ENCODE results near the gene GRK3. TPM values are rescaled to one million over a fixed set of nuclear protein-coding genes. Genes with fewer than 3 reads are reported as not detected.

The GRK3 gene
- total RNA-seq, 1 donor from 2014 or later, result 26.0 TPM

DNA sequence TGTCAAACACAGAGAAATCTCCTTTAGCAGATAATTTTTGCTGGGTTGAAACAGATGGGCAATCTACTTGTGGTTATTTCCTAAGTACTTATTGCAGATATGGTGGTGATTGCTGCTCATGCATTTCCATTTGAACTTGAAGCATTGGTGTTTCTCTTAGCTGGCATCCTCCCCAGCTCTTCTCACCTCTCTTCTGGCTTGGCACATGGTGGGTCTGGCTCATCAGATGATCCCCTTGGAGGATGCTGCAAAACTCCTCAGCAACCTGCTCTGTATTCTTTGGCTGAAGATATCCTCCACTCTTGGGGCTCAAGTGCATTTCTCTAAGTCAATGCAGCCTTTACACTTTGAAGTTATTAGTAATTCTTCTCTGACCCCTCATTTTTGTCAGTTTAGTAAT is 90.2 kb downstream of the GRK3 start:
- Mint-ChIP-seq H3K9me3 (ENCODE audit: low read depth) (no peaks in the 10 kb centered on the region), H3K4me1 (ENCODE audit: low read depth) (no peaks in the 10 kb centered on the region), H3K27ac (no peak overlapping the region), H3K36me3 (ENCODE audit: insufficient read depth) (no peaks in the 10 kb centered on the region), H3K27me3 (no peaks in the 10 kb centered on the region), H3K4me3 (ENCODE audit: low read depth) (no peak overlapping the region)
- no peak for DNase-seq (ENCODE audit: low spot score, unreplicated experiment)
- TF ChIP-seq, protein P1, sequence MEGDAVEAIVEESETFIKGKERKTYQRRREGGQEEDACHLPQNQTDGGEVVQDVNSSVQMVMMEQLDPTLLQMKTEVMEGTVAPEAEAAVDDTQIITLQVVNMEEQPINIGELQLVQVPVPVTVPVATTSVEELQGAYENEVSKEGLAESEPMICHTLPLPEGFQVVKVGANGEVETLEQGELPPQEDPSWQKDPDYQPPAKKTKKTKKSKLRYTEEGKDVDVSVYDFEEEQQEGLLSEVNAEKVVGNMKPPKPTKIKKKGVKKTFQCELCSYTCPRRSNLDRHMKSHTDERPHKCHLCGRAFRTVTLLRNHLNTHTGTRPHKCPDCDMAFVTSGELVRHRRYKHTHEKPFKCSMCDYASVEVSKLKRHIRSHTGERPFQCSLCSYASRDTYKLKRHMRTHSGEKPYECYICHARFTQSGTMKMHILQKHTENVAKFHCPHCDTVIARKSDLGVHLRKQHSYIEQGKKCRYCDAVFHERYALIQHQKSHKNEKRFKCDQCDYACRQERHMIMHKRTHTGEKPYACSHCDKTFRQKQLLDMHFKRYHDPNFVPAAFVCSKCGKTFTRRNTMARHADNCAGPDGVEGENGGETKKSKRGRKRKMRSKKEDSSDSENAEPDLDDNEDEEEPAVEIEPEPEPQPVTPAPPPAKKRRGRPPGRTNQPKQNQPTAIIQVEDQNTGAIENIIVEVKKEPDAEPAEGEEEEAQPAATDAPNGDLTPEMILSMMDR (IDR thresholded peaks at IDR 0.05; ENCODE audit: unreplicated experiment), result no peak

DNA sequence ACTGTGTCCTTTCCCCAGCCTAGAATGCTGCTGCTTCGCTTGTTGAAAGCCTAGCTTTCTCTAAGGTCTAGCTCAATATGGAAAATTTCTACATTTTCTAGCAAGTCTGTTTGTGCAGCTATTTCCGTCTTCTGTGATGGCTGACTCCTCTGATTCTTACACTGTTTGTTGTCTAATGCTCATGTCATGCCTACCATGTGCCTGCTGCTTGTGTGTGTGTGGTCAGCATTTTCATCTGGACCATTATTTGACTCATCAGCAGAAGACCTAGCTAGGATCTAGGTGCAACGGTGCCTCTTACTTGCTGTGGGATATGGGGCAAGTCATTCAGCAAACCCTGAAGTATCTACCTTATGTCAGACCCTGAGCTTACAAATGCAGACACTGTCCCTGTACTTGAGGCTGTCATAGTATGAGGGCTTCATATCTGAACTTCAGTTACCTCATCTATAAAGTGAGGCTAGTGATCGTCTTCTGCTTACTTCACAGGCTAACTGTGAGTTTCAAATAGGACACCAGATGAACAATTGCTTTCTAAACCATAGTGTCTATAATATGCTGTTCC is 91.0 kb downstream of the GRK3 start:
- Mint-ChIP-seq H3K9me3 (ENCODE audit: low read depth) (no peaks in the 10 kb centered on the region), H3K4me3 (ENCODE audit: low read depth) (no peak overlapping the region), H3K27ac (no peak overlapping the region), H3K4me1 (ENCODE audit: low read depth) (no peaks in the 10 kb centered on the region), H3K27me3 (no peaks in the 10 kb centered on the region), H3K36me3 (ENCODE audit: insufficient read depth) (no peaks in the 10 kb centered on the region)
- TF ChIP-seq, protein P1 (IDR thresholded peaks at IDR 0.05; ENCODE audit: unreplicated experiment), result no peak
- DNase-seq (ENCODE audit: low spot score, unreplicated experiment), result no peak

DNA sequence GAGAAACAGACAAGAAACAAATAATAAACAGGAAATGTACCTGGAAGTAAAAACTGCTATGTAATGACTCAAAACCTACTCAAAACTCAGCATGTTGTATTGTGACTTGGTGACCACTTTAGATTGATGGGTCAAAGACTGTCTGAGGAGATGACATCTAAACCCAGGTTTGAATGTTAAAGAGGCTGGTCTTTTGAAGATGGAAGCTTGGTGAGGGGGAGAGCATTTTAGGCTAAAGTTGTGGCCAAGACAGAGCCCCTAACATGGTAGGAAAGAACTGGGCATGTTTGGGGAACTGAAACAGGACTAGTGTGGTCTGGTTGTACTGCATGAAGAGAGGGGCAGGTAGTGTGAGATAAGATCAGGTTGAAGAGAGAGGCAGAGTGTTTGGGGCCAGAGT is 92.2 kb downstream of the GRK3 start:
- no peak for DNase-seq (ENCODE audit: low spot score, unreplicated experiment)
- TF ChIP-seq, protein P1 (IDR thresholded peaks at IDR 0.05; ENCODE audit: unreplicated experiment), result no peak
- Mint-ChIP-seq H3K4me3 (ENCODE audit: low read depth) (no peak overlapping the region), H3K4me1 (ENCODE audit: low read depth) (no peaks in the 10 kb centered on the region), H3K9me3 (ENCODE audit: low read depth) (no peaks in the 10 kb centered on the region), H3K27me3 (no peaks in the 10 kb centered on the region), H3K36me3 (ENCODE audit: insufficient read depth) (no peaks in the 10 kb centered on the region), H3K27ac (no peak overlapping the region)

DNA sequence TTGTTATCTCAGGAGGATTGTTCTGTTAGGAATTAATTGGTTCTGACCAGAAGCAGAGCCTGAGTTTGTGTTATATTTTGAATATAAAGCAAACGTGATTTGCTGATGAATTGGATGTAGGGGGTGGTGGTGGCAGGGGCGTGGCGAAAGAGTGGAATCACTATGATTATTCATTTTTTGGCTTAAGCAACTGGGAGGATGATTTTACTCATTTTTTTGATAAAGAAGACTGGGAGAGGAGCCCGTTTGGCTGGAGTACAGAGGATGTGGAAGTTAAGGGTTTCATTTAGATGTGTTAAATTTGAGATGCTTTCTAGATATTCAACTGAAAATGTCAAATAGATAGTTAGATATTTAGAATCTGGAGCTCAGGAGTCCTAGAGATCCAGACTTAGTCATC is 94.2 kb downstream of the GRK3 start:
- no peak overlapping the region for H3K27ac Mint-ChIP-seq
- H3K9me3 Mint-ChIP-seq (ENCODE audit: low read depth), result no peaks in the 10 kb centered on the region
- H3K4me3 Mint-ChIP-seq (ENCODE audit: low read depth), result no peak overlapping the region
- H3K36me3 Mint-ChIP-seq (ENCODE audit: insufficient read depth), result no peaks in the 10 kb centered on the region
- no peaks in the 10 kb centered on the region for H3K27me3 Mint-ChIP-seq
- TF ChIP-seq, protein P1 (IDR thresholded peaks at IDR 0.05; ENCODE audit: unreplicated experiment), result no peak
- no peak for DNase-seq (ENCODE audit: low spot score, unreplicated experiment)
- H3K4me1 Mint-ChIP-seq (ENCODE audit: low read depth), result peaks cover under 1% of the 10 kb centered on the region

DNA sequence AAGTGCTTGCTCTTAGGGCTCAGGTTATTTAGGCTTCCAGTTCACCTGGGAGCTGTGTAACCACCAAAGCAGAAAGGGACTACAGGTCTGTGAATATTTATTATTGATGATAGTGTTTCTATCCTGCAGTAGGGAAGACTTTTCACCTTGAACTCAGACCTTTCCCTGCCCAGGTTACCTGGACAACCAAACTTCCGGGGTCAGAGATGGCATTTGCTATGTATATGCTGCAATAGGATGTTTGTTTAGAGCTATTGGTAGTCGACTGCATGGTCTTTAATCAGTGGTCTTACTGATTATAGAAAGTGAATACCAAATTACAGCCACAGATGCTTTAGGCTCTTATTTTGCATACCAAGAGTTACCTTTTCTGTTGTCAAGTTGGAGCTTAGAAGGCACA is 94.9 kb downstream of the GRK3 start:
- TF ChIP-seq, protein P1 (IDR thresholded peaks at IDR 0.05; ENCODE audit: unreplicated experiment), result no peak
- peaks cover 6% of the 10 kb centered on the region for H3K4me1 Mint-ChIP-seq (ENCODE audit: low read depth)
- DNase-seq (ENCODE audit: low spot score, unreplicated experiment), result no peak
- H3K36me3 Mint-ChIP-seq (ENCODE audit: insufficient read depth), result no peaks in the 10 kb centered on the region
- H3K27me3 Mint-ChIP-seq, result no peaks in the 10 kb centered on the region
- no peaks in the 10 kb centered on the region for H3K9me3 Mint-ChIP-seq (ENCODE audit: low read depth)
- H3K27ac Mint-ChIP-seq, result no peak overlapping the region
- no peak overlapping the region for H3K4me3 Mint-ChIP-seq (ENCODE audit: low read depth)

Data from progenitor cell of endocrine pancreas (in vitro differentiated cells).